Left hindlimb (tissue), 1 donor: ENCODE results near the gene PSG7.
"Not testable (repeated sequence)": the region's sequence is repeated elsewhere in the genome, so short reads cannot be mapped to it uniquely, and the experiment has no call there.

Experiments
- DNase-seq: peaks from one replicate; pipeline ENCODE4 v3.0.0-alpha.2; 2018

PSG7 gene

GRCh38 chr19:42913516-42913915 lies 23.5 kb downstream of the PSG7 start:
- not testable (repeated sequence) for DNase-seq

- not testable (repeated sequence) for DNase-seq
Observed at GRCh38 chr19:42912941-42913340, 24.1 kb downstream of the PSG7 start.

GRCh38 chr19:42911731-42912130 lies 25.3 kb downstream of the PSG7 start:
- DNase-seq = not testable (repeated sequence)

GRCh38 chr19:42906162-42906561 lies 30.8 kb downstream of the PSG7 start:
- not testable (repeated sequence) for DNase-seq

- not testable (repeated sequence) for DNase-seq
Observed at GRCh38 chr19:42900561-42900960, 36.4 kb downstream of the PSG7 start.

GRCh38 chr19:42899674-42900073 lies 37.3 kb downstream of the PSG7 start:
- not testable (repeated sequence) for DNase-seq

- not testable (repeated sequence) for DNase-seq
Observed at GRCh38 chr19:42899110-42899509, 37.9 kb downstream of the PSG7 start.

- DNase-seq = not testable (repeated sequence)
Observed at GRCh38 chr19:42898656-42899055, 38.4 kb downstream of the PSG7 start.

GRCh38 chr19:42897729-42898128 lies 39.3 kb downstream of the PSG7 start:
- not testable (repeated sequence) for DNase-seq

GRCh38 chr19:42890446-42890845 lies 46.6 kb downstream of the PSG7 start:
- not testable (repeated sequence) for DNase-seq

- not testable (repeated sequence) for DNase-seq
Observed at GRCh38 chr19:42887876-42888445, 49.0 kb downstream of the PSG7 start.

GRCh38 chr19:42882730-42883129 lies 54.3 kb downstream of the PSG7 start:
- not testable (repeated sequence) for DNase-seq

- DNase-seq = not testable (repeated sequence)
Observed at GRCh38 chr19:42882010-42882409, 55.0 kb downstream of the PSG7 start.

GRCh38 chr19:42881279-42881678 lies 55.7 kb downstream of the PSG7 start:
- not testable (repeated sequence) for DNase-seq

- not testable (repeated sequence) for DNase-seq
Observed at GRCh38 chr19:42880621-42881020, 56.4 kb downstream of the PSG7 start.

- DNase-seq = no peak
Observed at GRCh38 chr19:42879613-42880012, 57.4 kb downstream of the PSG7 start, which contains the start of gene PSG1. Gene PSG1 (minus strand): TSS chr19:42879713. CDS start chr19:42879581, 132 bp downstream.

- DNase-seq = not testable (repeated sequence)
Observed at GRCh38 chr19:42876596-42876995, 60.4 kb downstream of the PSG7 start.

GRCh38 chr19:42875881-42876280 lies 61.1 kb downstream of the PSG7 start:
- not testable (repeated sequence) for DNase-seq

- not testable (repeated sequence) for DNase-seq
Observed at GRCh38 chr19:42874901-42875813, 61.9 kb downstream of the PSG7 start.

- DNase-seq = not testable (repeated sequence)
Observed at GRCh38 chr19:42874136-42874535, 62.9 kb downstream of the PSG7 start.
